ENCODE measurements around the gene SLC9C2. TPM values are rescaled to one million over a fixed set of nuclear protein-coding genes. Genes with fewer than 3 reads are reported as not detected.

The SLC9C2 gene
- polyA plus RNA-seq, 1 of the 3 experiments (the other 2 are of a cell fraction), result not detected

DNA sequence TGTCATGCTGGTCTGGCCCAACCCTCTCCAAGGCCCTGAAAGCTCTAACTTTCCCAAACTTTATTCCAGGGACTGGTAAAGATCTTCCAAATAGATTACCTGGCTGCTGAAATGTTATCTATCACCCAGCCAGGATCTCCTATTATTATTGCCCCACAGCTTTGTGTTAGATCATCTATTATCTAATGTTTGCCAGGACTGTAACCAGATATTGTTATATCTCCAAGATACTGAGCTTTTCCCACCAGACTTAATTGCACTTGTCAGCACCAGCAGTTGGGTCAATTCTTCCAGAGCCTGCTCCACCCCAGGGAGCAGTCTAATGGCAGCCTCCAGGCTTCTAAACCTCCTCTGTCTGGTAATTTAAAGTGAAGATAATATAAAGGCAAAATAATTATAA is 66.6 kb downstream of the SLC9C2 start (continued):
- TF ChIP-seq, protein P1, sequence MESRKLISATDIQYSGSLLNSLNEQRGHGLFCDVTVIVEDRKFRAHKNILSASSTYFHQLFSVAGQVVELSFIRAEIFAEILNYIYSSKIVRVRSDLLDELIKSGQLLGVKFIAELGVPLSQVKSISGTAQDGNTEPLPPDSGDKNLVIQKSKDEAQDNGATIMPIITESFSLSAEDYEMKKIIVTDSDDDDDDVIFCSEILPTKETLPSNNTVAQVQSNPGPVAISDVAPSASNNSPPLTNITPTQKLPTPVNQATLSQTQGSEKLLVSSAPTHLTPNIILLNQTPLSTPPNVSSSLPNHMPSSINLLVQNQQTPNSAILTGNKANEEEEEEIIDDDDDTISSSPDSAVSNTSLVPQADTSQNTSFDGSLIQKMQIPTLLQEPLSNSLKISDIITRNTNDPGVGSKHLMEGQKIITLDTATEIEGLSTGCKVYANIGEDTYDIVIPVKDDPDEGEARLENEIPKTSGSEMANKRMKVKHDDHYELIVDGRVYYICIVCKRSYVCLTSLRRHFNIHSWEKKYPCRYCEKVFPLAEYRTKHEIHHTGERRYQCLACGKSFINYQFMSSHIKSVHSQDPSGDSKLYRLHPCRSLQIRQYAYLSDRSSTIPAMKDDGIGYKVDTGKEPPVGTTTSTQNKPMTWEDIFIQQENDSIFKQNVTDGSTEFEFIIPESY (IDR thresholded peaks at IDR 0.05; ENCODE audit: borderline replicate concordance, low read depth), result no peak
- TF ChIP-seq YY1 (IDR thresholded peaks at IDR 0.05; ENCODE audit: low read depth) (no peak), RXRA (IDR thresholded peaks at IDR 0.05; ENCODE audit: borderline replicate concordance, low read depth) (no peak), MEF2A (IDR thresholded peaks at IDR 0.05; ENCODE audit: borderline replicate concordance, low read depth) (no peak), TCF12 (IDR thresholded peaks at IDR 0.05) (no peak)
- TF ChIP-seq, protein P2, sequence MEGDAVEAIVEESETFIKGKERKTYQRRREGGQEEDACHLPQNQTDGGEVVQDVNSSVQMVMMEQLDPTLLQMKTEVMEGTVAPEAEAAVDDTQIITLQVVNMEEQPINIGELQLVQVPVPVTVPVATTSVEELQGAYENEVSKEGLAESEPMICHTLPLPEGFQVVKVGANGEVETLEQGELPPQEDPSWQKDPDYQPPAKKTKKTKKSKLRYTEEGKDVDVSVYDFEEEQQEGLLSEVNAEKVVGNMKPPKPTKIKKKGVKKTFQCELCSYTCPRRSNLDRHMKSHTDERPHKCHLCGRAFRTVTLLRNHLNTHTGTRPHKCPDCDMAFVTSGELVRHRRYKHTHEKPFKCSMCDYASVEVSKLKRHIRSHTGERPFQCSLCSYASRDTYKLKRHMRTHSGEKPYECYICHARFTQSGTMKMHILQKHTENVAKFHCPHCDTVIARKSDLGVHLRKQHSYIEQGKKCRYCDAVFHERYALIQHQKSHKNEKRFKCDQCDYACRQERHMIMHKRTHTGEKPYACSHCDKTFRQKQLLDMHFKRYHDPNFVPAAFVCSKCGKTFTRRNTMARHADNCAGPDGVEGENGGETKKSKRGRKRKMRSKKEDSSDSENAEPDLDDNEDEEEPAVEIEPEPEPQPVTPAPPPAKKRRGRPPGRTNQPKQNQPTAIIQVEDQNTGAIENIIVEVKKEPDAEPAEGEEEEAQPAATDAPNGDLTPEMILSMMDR (IDR thresholded peaks at IDR 0.05), result no peak

DNA sequence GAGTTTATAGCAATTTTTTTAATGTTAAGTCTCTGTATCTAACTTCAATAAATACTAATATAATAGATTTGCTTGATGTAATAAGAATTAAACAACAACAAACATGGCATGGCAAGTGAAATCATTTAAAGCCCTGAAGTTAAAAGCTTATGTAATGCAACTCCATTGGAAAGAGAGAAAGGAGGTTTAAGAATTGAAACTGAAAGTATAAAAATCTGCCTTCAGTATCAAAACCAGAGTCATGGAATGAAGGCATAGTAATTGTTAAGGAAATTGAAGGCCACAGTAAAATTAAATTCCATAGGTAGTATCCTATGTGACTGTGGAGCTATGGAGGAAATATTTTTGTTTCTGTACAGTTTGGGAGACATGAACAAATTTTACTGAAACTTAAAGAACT is 70.6 kb downstream of the SLC9C2 start:
- H3K27me3 ChIP-seq (ENCODE audit: insufficient read depth), result no peaks in the 10 kb centered on the region
- CTCF ChIA-PET, result no interaction called here

More for the DNA sequence above, 70.6 kb downstream of the SLC9C2 start:
- Histone ChIP-seq H3F3A (replicated peaks; ENCODE audit: insufficient read depth) (no peaks in the 10 kb centered on the region), H3K4me2 (peak overlapping the region; percentile 22; the same call in 1 of the 2 replicates), H3K36me3 (replicated peaks in 1 of 2; ENCODE audit: control insufficient read depth in 1 of 2, insufficient read depth in 2 of 2, low read length in 1 of 2) (no peaks in the 10 kb centered on the region), H3K9me3 (no peaks in the 10 kb centered on the region), H2AFZ (ENCODE audit: low read depth) (peak overlapping the region; percentile 69), H3K27ac (ENCODE audit: low read depth in 2 of 2, low read length in 1 of 2) (no peak overlapping the region), H3K4me1 (ENCODE audit: control insufficient read depth in 1 of 2, insufficient read depth in 2 of 2, low read depth in 1 of 2, low read length in 1 of 2) (no peaks in the 10 kb centered on the region; a peak in 1 of 4 replicates), H3K9ac (no peak overlapping the region), H3K79me2 (ENCODE audit: insufficient read depth) (no peaks in the 10 kb centered on the region), H3K4me3 (ENCODE audit: low read depth in 2 of 2, low read length in 1 of 2) (no peak overlapping the region), H3K9me2 (no peaks in the 10 kb centered on the region), H4K20me1 (ENCODE audit: insufficient read depth) (no peaks in the 10 kb centered on the region)
- TF ChIP-seq, protein P1 (IDR thresholded peaks at IDR 0.05; ENCODE audit: borderline replicate concordance, low read depth), result no peak
- TF ChIP-seq MEF2A (IDR thresholded peaks at IDR 0.05; ENCODE audit: borderline replicate concordance, low read depth) (no peak), TAF1 (IDR thresholded peaks at IDR 0.05; ENCODE audit: borderline replicate concordance, low read depth, low read length) (no peak), FOSL2 (IDR thresholded peaks at IDR 0.05; ENCODE audit: borderline replicate concordance, low read depth) (no peak), GABPA (IDR thresholded peaks at IDR 0.05; ENCODE audit: low read depth) (no peak), RAD21 (IDR thresholded peaks at IDR 0.05; ENCODE audit: low read length) (no peak), FOXM1 (IDR thresholded peaks at IDR 0.05; ENCODE audit: low read depth) (no peak), MXI1 (IDR thresholded peaks at IDR 0.05; ENCODE audit: low read depth, low read length) (no peak), GATA2 (CRISPR knock-in tag; IDR thresholded peaks at IDR 0.05) (no peak), EP300 (IDR thresholded peaks at IDR 0.05; ENCODE audit: borderline replicate concordance in 1 of 2, low read depth in 1 of 2, low read length in 1 of 2) (no peak), TEAD4 (IDR thresholded peaks at IDR 0.05; ENCODE audit: borderline replicate concordance, insufficient read depth) (no peak), NRF1 (IDR thresholded peaks at IDR 0.05; ENCODE audit: low read depth, low read length) (no peak), CHD2 (IDR thresholded peaks at IDR 0.05; ENCODE audit: low read length, partially characterized antibody) (no peak), JUND (IDR thresholded peaks at IDR 0.05) (no peak)
- TF ChIP-seq, protein P3, sequence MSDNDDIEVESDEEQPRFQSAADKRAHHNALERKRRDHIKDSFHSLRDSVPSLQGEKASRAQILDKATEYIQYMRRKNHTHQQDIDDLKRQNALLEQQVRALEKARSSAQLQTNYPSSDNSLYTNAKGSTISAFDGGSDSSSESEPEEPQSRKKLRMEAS (IDR thresholded peaks at IDR 0.05; ENCODE audit: low read depth), result no peak
- TF ChIP-seq, protein P4, sequence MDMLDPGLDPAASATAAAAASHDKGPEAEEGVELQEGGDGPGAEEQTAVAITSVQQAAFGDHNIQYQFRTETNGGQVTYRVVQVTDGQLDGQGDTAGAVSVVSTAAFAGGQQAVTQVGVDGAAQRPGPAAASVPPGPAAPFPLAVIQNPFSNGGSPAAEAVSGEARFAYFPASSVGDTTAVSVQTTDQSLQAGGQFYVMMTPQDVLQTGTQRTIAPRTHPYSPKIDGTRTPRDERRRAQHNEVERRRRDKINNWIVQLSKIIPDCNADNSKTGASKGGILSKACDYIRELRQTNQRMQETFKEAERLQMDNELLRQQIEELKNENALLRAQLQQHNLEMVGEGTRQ (IDR thresholded peaks at IDR 0.05; ENCODE audit: borderline replicate concordance, low read depth, low read length), result no peak
- TF ChIP-seq, protein P5, sequence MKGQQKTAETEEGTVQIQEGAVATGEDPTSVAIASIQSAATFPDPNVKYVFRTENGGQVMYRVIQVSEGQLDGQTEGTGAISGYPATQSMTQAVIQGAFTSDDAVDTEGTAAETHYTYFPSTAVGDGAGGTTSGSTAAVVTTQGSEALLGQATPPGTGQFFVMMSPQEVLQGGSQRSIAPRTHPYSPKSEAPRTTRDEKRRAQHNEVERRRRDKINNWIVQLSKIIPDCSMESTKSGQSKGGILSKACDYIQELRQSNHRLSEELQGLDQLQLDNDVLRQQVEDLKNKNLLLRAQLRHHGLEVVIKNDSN (IDR thresholded peaks at IDR 0.05; ENCODE audit: borderline replicate concordance, low read depth), result no peak
- DNase-seq, result no peak
- POLR2A ChIA-PET, result no interaction called here

Measured in SK-N-SH (cell line).